ENCODE measurements around the gene TMEM181. TPM values are rescaled to one million over a fixed set of nuclear protein-coding genes. Genes with fewer than 3 reads are reported as not detected.
"Not testable (repeated sequence)": the region's sequence is repeated elsewhere in the genome, so short reads cannot be mapped to it uniquely, and the experiment has no call there.

Gene TMEM181
- total and polyA plus RNA-seq, 2 donors (not counting 1 experiment from before 2014, with no cell fraction given), result 35.6 to 36.0 TPM

DNA sequence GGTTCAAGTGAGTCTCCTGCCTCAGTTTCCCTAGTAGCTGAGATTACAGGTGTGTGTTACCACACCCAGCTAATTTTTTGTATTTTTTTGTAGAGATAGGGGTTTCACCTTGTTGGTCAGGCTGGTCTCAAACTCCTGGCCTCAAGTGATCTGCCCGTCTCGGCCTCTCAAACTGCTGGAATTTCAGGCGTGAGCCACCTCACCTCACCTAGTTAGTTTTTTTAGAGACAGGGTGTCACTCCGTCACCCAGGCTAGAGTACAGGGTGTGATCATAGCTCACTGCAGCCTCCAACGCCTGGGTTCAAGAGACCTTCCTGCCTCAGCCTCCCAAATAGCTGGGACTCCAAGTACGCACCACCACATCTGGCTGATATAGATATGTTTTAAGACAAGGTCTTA lies 112.8 kb downstream of the TMEM181 start:
- Histone ChIP-seq H2AFZ (ENCODE audit: low read length) (no peak overlapping the region), H3K27ac (ENCODE audit: insufficient read depth, low read length) (no peak overlapping the region), H3K79me2 (ENCODE audit: control insufficient read depth, insufficient read depth, low read length) (no peaks in the 10 kb centered on the region), H3K9me3 (ENCODE audit: control insufficient read depth, insufficient read depth, low read depth, low read length) (no peaks in the 10 kb centered on the region), H3K36me3 (ENCODE audit: control insufficient read depth, insufficient read depth, low read length) (no peaks in the 10 kb centered on the region), H3K4me2 (ENCODE audit: extremely low read depth, insufficient read depth, low read length) (no peak overlapping the region), H3K4me3 (replicated peaks in 1 of 4; ENCODE audit: control extremely low read depth in 1 of 4, insufficient read depth in 1 of 4, low read depth in 3 of 4, low read length in 4 of 4) (no peak overlapping the region), H3K4me1 (ENCODE audit: control insufficient read depth, extremely low read depth, insufficient read depth, low read length) (no peaks in the 10 kb centered on the region), H4K20me1 (ENCODE audit: control insufficient read depth, extremely low read depth, insufficient read depth, low read length) (no peaks in the 10 kb centered on the region), H3K9ac (ENCODE audit: insufficient read depth, low read length) (no peak overlapping the region), H3K27me3 (ENCODE audit: control insufficient read depth, insufficient read depth, low read length) (no peaks in the 10 kb centered on the region)
- no peak for DNase-seq (ENCODE audit: low read depth in 2 of 2)
- TF ChIP-seq, protein P1, sequence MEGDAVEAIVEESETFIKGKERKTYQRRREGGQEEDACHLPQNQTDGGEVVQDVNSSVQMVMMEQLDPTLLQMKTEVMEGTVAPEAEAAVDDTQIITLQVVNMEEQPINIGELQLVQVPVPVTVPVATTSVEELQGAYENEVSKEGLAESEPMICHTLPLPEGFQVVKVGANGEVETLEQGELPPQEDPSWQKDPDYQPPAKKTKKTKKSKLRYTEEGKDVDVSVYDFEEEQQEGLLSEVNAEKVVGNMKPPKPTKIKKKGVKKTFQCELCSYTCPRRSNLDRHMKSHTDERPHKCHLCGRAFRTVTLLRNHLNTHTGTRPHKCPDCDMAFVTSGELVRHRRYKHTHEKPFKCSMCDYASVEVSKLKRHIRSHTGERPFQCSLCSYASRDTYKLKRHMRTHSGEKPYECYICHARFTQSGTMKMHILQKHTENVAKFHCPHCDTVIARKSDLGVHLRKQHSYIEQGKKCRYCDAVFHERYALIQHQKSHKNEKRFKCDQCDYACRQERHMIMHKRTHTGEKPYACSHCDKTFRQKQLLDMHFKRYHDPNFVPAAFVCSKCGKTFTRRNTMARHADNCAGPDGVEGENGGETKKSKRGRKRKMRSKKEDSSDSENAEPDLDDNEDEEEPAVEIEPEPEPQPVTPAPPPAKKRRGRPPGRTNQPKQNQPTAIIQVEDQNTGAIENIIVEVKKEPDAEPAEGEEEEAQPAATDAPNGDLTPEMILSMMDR (conservative IDR thresholded peaks at IDR 0.05 in 1 of 2, IDR thresholded peaks at IDR 0.05 in 1 of 2; ENCODE audit: low read depth in 1 of 2, low read length in 2 of 2), result no peak
- TF ChIP-seq EZH2 (IDR thresholded peaks at IDR 0.05; ENCODE audit: low read length, missing control alignments), result no peak

DNA sequence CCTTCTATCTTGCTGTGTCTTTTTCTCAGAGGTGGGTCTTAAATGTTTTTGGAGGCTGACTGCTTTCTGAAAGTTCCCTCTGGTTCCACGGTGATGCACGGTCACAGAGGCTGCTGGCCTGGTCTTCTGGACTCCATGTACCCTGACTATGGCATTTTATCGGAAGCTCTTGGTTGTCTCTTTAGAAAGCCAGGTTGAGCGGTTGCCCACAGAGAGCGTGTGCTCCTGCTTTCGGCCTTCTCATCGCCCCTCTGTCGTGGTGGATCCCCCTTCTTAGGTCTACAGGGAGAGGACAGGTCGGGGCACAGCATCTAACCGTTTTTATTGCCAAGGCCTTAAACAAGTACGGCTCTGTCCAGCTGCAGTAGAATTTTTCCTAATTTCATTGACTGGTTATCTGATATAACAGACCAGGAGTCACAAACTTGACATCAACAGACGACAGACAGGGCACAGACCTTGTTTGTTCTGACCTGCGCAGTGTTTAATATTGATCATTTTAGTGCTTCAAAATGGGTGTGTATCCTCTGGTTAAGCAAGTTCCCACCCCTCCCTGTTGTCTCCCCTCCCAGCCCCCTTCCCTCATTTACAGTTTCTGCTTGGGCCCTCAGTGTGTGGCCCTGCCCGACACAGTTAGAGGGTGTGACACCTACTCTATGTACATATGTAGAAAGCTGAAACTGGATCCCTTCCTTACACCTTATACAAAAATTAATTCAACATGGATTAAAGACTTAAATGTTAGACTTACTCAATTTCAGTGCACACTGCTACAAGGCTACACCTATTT lies 114.6 kb downstream of the TMEM181 start:
- Histone ChIP-seq H2AFZ (ENCODE audit: low read length) (no peak overlapping the region), H3K9ac (ENCODE audit: insufficient read depth, low read length) (no peak overlapping the region), H3K27me3 (ENCODE audit: control insufficient read depth, insufficient read depth, low read length) (no peaks in the 10 kb centered on the region), H3K36me3 (ENCODE audit: control insufficient read depth, insufficient read depth, low read length) (no peaks in the 10 kb centered on the region), H3K27ac (ENCODE audit: insufficient read depth, low read length) (no peak overlapping the region), H3K4me1 (ENCODE audit: control insufficient read depth, extremely low read depth, insufficient read depth, low read length) (no peaks in the 10 kb centered on the region), H3K4me3 (replicated peaks in 1 of 4; ENCODE audit: control extremely low read depth in 1 of 4, insufficient read depth in 1 of 4, low read depth in 3 of 4, low read length in 4 of 4) (no peak overlapping the region), H3K79me2 (ENCODE audit: control insufficient read depth, insufficient read depth, low read length) (no peaks in the 10 kb centered on the region), H3K4me2 (ENCODE audit: extremely low read depth, insufficient read depth, low read length) (no peak overlapping the region), H4K20me1 (ENCODE audit: control insufficient read depth, extremely low read depth, insufficient read depth, low read length) (no peaks in the 10 kb centered on the region), H3K9me3 (ENCODE audit: control insufficient read depth, insufficient read depth, low read depth, low read length) (no peaks in the 10 kb centered on the region)
- DNase-seq (ENCODE audit: low read depth in 2 of 2), result no peak
- TF ChIP-seq, protein P1 (conservative IDR thresholded peaks at IDR 0.05 in 1 of 2, IDR thresholded peaks at IDR 0.05 in 1 of 2; ENCODE audit: low read depth in 1 of 2, low read length in 2 of 2), result no peak
- TF ChIP-seq EZH2 (IDR thresholded peaks at IDR 0.05; ENCODE audit: low read length, missing control alignments), result no peak

DNA sequence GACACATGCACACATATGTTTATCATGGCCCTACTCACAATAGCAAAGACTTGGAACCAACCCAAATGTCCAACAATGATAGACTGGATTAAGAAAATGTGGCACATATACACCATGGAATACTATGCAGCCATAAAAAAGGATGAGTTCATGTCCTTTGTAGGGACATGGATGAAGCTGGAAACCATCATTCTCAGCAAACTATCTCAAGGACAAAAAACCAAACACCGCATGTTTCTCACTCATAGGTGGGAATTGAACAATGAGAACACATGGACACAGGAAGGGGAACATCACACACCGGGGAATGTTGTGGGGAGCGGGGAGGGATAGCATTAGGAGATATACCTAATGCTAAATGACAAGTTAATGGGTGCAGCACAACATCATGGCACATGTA lies 117.2 kb downstream of the TMEM181 start:
- not testable (repeated sequence) for H3K79me2 ChIP-seq (ENCODE audit: control insufficient read depth, insufficient read depth, low read length); H3K27ac ChIP-seq (ENCODE audit: insufficient read depth, low read length); H3K4me2 ChIP-seq (ENCODE audit: extremely low read depth, insufficient read depth, low read length); H3K36me3 ChIP-seq (ENCODE audit: control insufficient read depth, insufficient read depth, low read length); H4K20me1 ChIP-seq (ENCODE audit: control insufficient read depth, extremely low read depth, insufficient read depth, low read length); H3K9me3 ChIP-seq (ENCODE audit: control insufficient read depth, insufficient read depth, low read depth, low read length); H3K4me3 ChIP-seq (replicated peaks in 1 of 4; ENCODE audit: control extremely low read depth in 1 of 4, insufficient read depth in 1 of 4, low read depth in 3 of 4, low read length in 4 of 4); H3K27me3 ChIP-seq (ENCODE audit: control insufficient read depth, insufficient read depth, low read length); H3K9ac ChIP-seq (ENCODE audit: insufficient read depth, low read length); H3K4me1 ChIP-seq (ENCODE audit: control insufficient read depth, extremely low read depth, insufficient read depth, low read length); H2AFZ ChIP-seq (ENCODE audit: low read length); DNase-seq (ENCODE audit: low read depth in 2 of 2)

Measured in fibroblast of lung (primary cell).